Hepatocyte (in vitro differentiated cells): ENCODE results near the gene TOB1. TPM values are rescaled to one million over a fixed set of nuclear protein-coding genes. Genes with fewer than 3 reads are reported as not detected.
"Not testable (repeated sequence)": the region's sequence is repeated elsewhere in the genome, so short reads cannot be mapped to it uniquely, and the experiment has no call there.

Experiments used
- DNase-seq: peaks from one replicate; pipeline ENCODE4 v3.0.0-alpha.2; 2016; ENCODE audit warnings: low spot score
- H2AFZ ChIP-seq: fragments of 200-600 bp; sonication (generic); 2 replicates; pipeline ENCODE4 v1.6.0; 2016; ENCODE audit warnings: antibody characterized with exemption, mild to moderate bottlenecking
- H3K27ac ChIP-seq: fragments of 200-600 bp; sonication (generic); 2 replicates; pipeline ENCODE4 v1.5.1; 2016; ENCODE audit warnings: mild to moderate bottlenecking
- H3K27me3 ChIP-seq: fragments of 200-600 bp; sonication (generic); 2 replicates; pipeline ENCODE4 v1.6.1; 2016
- H3K36me3 ChIP-seq: fragments of 200-600 bp; sonication (generic); replicated peaks from 2 replicates; pipeline ENCODE4 v1.5.1; 2016; ENCODE audit warnings: low read depth; ENCODE audit not compliant: insufficient read depth
- H3K4me1 ChIP-seq: fragments of 200-600 bp; sonication (generic); 2 replicates; pipeline ENCODE4 v1.5.1; 2016; ENCODE audit warnings: mild to moderate bottlenecking, moderate library complexity; ENCODE audit not compliant: insufficient read depth
- H3K4me2 ChIP-seq: fragments of 200-600 bp; sonication (generic); 2 replicates; pipeline ENCODE4 v1.6.0; 2016
- H3K4me3 ChIP-seq: fragments of 200-600 bp; sonication (generic); 2 replicates; pipeline ENCODE4 v1.5.1; 2016; ENCODE audit warnings: mild to moderate bottlenecking
- H3K79me2 ChIP-seq: fragments of 200-600 bp; sonication (generic); 2 replicates; pipeline ENCODE4 v1.6.0; 2017; ENCODE audit warnings: mild to moderate bottlenecking
- H3K9me2 ChIP-seq: fragments of 200-600 bp; sonication (generic); replicated peaks from 2 replicates; pipeline ENCODE4 v1.6.0; 2017; ENCODE audit warnings: mild to moderate bottlenecking; ENCODE audit not compliant: insufficient read depth
- H3K9me3 ChIP-seq: fragments of 200-600 bp; sonication (generic); 2 replicates; pipeline ENCODE4 v1.5.1; 2016; ENCODE audit warnings: low read depth, mild to moderate bottlenecking
- H4K20me1 ChIP-seq: fragments of 200-600 bp; sonication (generic); 2 replicates; pipeline ENCODE4 v1.6.0; 2016; ENCODE audit warnings: mild to moderate bottlenecking; ENCODE audit not compliant: insufficient read depth, poor library complexity, severe bottlenecking
- CTCF ChIP-seq: fragments of 200-600 bp; sonication (generic); IDR thresholded peaks from 2 replicates; pipeline ENCODE4 v1.5.1; 2016; ENCODE audit warnings: antibody characterized with exemption, mild to moderate bottlenecking; ENCODE audit not compliant: poor library complexity
- EZH2 ChIP-seq: fragments of 200-600 bp; sonication (generic); IDR thresholded peaks from 2 replicates; pipeline ENCODE4 v1.6.1; 2016; ENCODE audit warnings: antibody characterized with exemption, mild to moderate bottlenecking, borderline replicate concordance
- EZH2phosphoT487 ChIP-seq: fragments of 200-600 bp; sonication (generic); IDR thresholded peaks from one replicate; pipeline ENCODE4 v1.6.1; 2018; ENCODE audit warnings: antibody characterized with exemption, mild to moderate bottlenecking, low read depth, moderate library complexity; ENCODE audit not compliant: unreplicated experiment, severe bottlenecking
- WGBS: methylation state at CpG from one replicate; pipeline ENCODE4 v1.1.6; 2016; ENCODE audit warnings: low lambda C conversion rate; ENCODE audit errors: missing lambda C conversion rate; 5-methylcytosine and 5-hydroxymethylcytosine counted together
- polyA plus RNA-seq: library from polyadenylated mRNA; unstranded; fragments of >200 nt; fragmentation: Nextera tagmentation; extraction: Ambion mirVana; gene quantifications from 2 replicates; pipeline ENCODE4 v1.2.1, GENCODE V29; 2016
- total RNA-seq: library from RNA; depleted of rRNA; stranded (reverse); fragments of >200 nt; gene quantifications from 2 replicates; pipeline ENCODE4 v1.2.3, GENCODE V29; 2014

Gene TOB1
- total and polyA plus RNA-seq, 2 experiments from 2014 or later = 43.2 to 52.1 TPM

GRCh38 chr17:50863931-50864330 is 2.2 kb downstream of the TOB1 start:
- H3K9me2 ChIP-seq = no peaks in the 10 kb centered on the region
- 81% methylated on average over 3 of the region's 3 CpGs for WGBS
- no peaks in the 10 kb centered on the region for H3K9me3 ChIP-seq
- H3K36me3 ChIP-seq = peaks cover 3% of the 10 kb centered on the region
- peaks cover 61% of the 10 kb centered on the region for H3K79me2 ChIP-seq
- H3K27ac ChIP-seq = peak overlapping the region; percentile 98
- no peak for TF ChIP-seq EZH2phosphoT487
- peaks cover 19% of the 10 kb centered on the region for H3K4me1 ChIP-seq
- H3K4me2 ChIP-seq = peak overlapping the region; percentile 79
- DNase-seq = no peak
- H4K20me1 ChIP-seq = peaks cover 42% of the 10 kb centered on the region
- no peaks in the 10 kb centered on the region for H3K27me3 ChIP-seq
- H2AFZ ChIP-seq = no peak overlapping the region
- H3K4me3 ChIP-seq = peak overlapping the region; percentile 86

GRCh38 chr17:50863221-50863843 is 2.8 kb downstream of the TOB1 start:
- H2AFZ ChIP-seq = no peak overlapping the region
- H3K79me2 ChIP-seq = peaks cover 55% of the 10 kb centered on the region
- no peaks in the 10 kb centered on the region for H3K27me3 ChIP-seq
- no peak overlapping the region for H3K4me3 ChIP-seq
- peaks cover 3% of the 10 kb centered on the region for H3K36me3 ChIP-seq
- peaks cover 13% of the 10 kb centered on the region for H3K4me1 ChIP-seq
- H3K9me2 ChIP-seq = no peaks in the 10 kb centered on the region
- H3K4me2 ChIP-seq = peak overlapping the region; percentile 79
- H3K27ac ChIP-seq = peak overlapping the region; percentile 98
- DNase-seq = peak; percentile 60
- H3K9me3 ChIP-seq = no peaks in the 10 kb centered on the region
- H4K20me1 ChIP-seq = peaks cover 42% of the 10 kb centered on the region
- 84% methylated on average over 11 of the region's 11 CpGs for WGBS
- TF ChIP-seq EZH2 (no peak), CTCF (peak; percentile 51)

- peaks cover 55% of the 10 kb centered on the region for H3K79me2 ChIP-seq
- H3K9me2 ChIP-seq = no peaks in the 10 kb centered on the region
- H3K36me3 ChIP-seq = peaks cover 3% of the 10 kb centered on the region
- H3K27ac ChIP-seq = no peak overlapping the region
- H3K27me3 ChIP-seq = no peaks in the 10 kb centered on the region
- H3K4me1 ChIP-seq = peaks cover 11% of the 10 kb centered on the region
- no peaks in the 10 kb centered on the region for H3K9me3 ChIP-seq
- WGBS = 84% methylated on average over 7 of the region's 7 CpGs
- peak overlapping the region; percentile 79 for H3K4me2 ChIP-seq
- no peak overlapping the region for H3K4me3 ChIP-seq
- no peak for TF ChIP-seq CTCF
- no peak for TF ChIP-seq EZH2phosphoT487
- no peak for TF ChIP-seq EZH2
- H2AFZ ChIP-seq = no peak overlapping the region
- H4K20me1 ChIP-seq = peaks cover 42% of the 10 kb centered on the region
- DNase-seq = no peak
Observed at GRCh38 chr17:50861822-50862528, 4.2 kb downstream of the TOB1 start.

GRCh38 chr17:50861334-50861676 is 4.8 kb downstream of the TOB1 start:
- no peaks in the 10 kb centered on the region for H3K9me3 ChIP-seq
- TF ChIP-seq EZH2phosphoT487 = no peak
- TF ChIP-seq EZH2 = no peak
- no peak for TF ChIP-seq CTCF
- H3K27ac ChIP-seq = no peak overlapping the region
- no peak overlapping the region for H3K4me3 ChIP-seq
- 90% methylated on average over 2 of the region's 2 CpGs for WGBS
- no peak overlapping the region for H2AFZ ChIP-seq
- H3K36me3 ChIP-seq = peaks cover 3% of the 10 kb centered on the region
- H4K20me1 ChIP-seq = peaks cover 42% of the 10 kb centered on the region
- no peak for DNase-seq
- H3K4me2 ChIP-seq = peak overlapping the region; percentile 79
- H3K27me3 ChIP-seq = no peaks in the 10 kb centered on the region
- peaks cover 55% of the 10 kb centered on the region for H3K79me2 ChIP-seq
- H3K9me2 ChIP-seq = no peaks in the 10 kb centered on the region
- H3K4me1 ChIP-seq = peaks cover 11% of the 10 kb centered on the region

GRCh38 chr17:50859727-50860126 is 6.4 kb downstream of the TOB1 start:
- H4K20me1 ChIP-seq = peaks cover 36% of the 10 kb centered on the region
- H3K36me3 ChIP-seq, H3K9me3 ChIP-seq, H3K4me3 ChIP-seq, H3K9me2 ChIP-seq, H3K4me2 ChIP-seq, DNase-seq, H2AFZ ChIP-seq, H3K27ac ChIP-seq, H3K27me3 ChIP-seq: not testable (repeated sequence)
- peaks cover 11% of the 10 kb centered on the region for H3K4me1 ChIP-seq
- H3K79me2 ChIP-seq = peaks cover 41% of the 10 kb centered on the region
- 96% methylated on average over 15 of the region's 15 CpGs for WGBS
